CD4-positive, alpha-beta memory T cell (primary cell): ENCODE results near the gene NDFIP2. TPM values are rescaled to one million over a fixed set of nuclear protein-coding genes. Genes with fewer than 3 reads are reported as not detected.
A peak's percentile ranks its signal among the peaks of the same experiment; 100 is the strongest.

Source experiments
- CTCF ChIA-PET: fragments of 350-600 bp; sonication (Branson Sonifier 250); formaldehyde crosslinking; loops from one replicate; lab custom pipeline; 2021; ENCODE audit warnings: inconsistent platforms; ENCODE audit not compliant: partially characterized antibody; lab: Charles Lee
- POLR2A ChIA-PET: fragments of 350-600 bp; sonication (Branson Sonifier 250); formaldehyde crosslinking; loops from one replicate; lab custom pipeline; 2021; ENCODE audit not compliant: partially characterized antibody; lab: Charles Lee
- DNase-seq, 5 donors: peaks; one replicate each; pipeline versions ENCODE4 v3.0.0 to v3.0.0-alpha.2; 2020 to 2022; ENCODE audit warnings: mixed read lengths in 1 of 5
- H3K27ac ChIP-seq: one replicate; pipeline ENCODE4 v1.7.0; 2013; ENCODE audit warnings: low read depth, low read length
- H3K27me3 ChIP-seq: 2 replicates; pipeline ENCODE4 v1.7.0; 2013; ENCODE audit warnings: mild to moderate bottlenecking, low read length, moderate library complexity; ENCODE audit not compliant: insufficient read depth
- H3K36me3 ChIP-seq: 2 replicates; pipeline ENCODE4 v1.7.0; 2013; ENCODE audit warnings: mild to moderate bottlenecking, low read length, moderate library complexity; ENCODE audit not compliant: insufficient read depth
- H3K4me1 ChIP-seq: 2 replicates; pipeline ENCODE4 v1.7.0; 2013; ENCODE audit warnings: mild to moderate bottlenecking, low read length, moderate library complexity; ENCODE audit not compliant: insufficient read depth
- H3K4me3 ChIP-seq, 2 donors: one replicate each; pipeline ENCODE4 v1.7.0; 2013; ENCODE audit warnings: low read length in 2 of 2, mild to moderate bottlenecking in 1 of 2
- H3K9me3 ChIP-seq, 2 donors: one replicate each; pipeline ENCODE4 v1.7.0; 2013; ENCODE audit warnings: low read length in 2 of 2, control low read depth in 1 of 2; ENCODE audit not compliant: control insufficient read depth in 1 of 2
- H3K27ac Mint-ChIP-seq, 7 donors: one replicate each; pipeline ENCODE4 v1.8.0; 2020 to 2021; ENCODE audit warnings: mixed read lengths in 7 of 7, mild to moderate bottlenecking in 6 of 7, inconsistent platforms in 3 of 7, moderate library complexity in 3 of 7
- H3K27me3 Mint-ChIP-seq, 2 donors: one replicate each; pipeline ENCODE4 v1.8.0; 2020 to 2021; ENCODE audit warnings: mixed read lengths in 2 of 2
- H3K36me3 Mint-ChIP-seq, 2 donors: one replicate each; pipeline ENCODE4 v1.8.0; 2020 to 2021; ENCODE audit warnings: mixed read lengths in 2 of 2, inconsistent platforms in 1 of 2, mild to moderate bottlenecking in 1 of 2
- H3K4me1 Mint-ChIP-seq, 4 donors: one replicate each; pipeline ENCODE4 v1.8.0; 2020 to 2021; ENCODE audit warnings: mixed read lengths in 4 of 4, mild to moderate bottlenecking in 1 of 4
- H3K4me3 Mint-ChIP-seq, 8 donors: one replicate each; pipeline ENCODE4 v1.8.0; 2020 to 2021; ENCODE audit warnings: mixed read lengths in 8 of 8, mild to moderate bottlenecking in 7 of 8, moderate library complexity in 6 of 8, inconsistent platforms in 3 of 8
- H3K9me3 Mint-ChIP-seq, 8 donors: one replicate each; pipeline ENCODE4 v1.8.0; 2020 to 2021; ENCODE audit warnings: mixed read lengths in 8 of 8, mild to moderate bottlenecking in 5 of 8, inconsistent platforms in 3 of 8, moderate library complexity in 1 of 8
- intact Hi-C: fragments of 100-400 bp; cut with micrococcal nuclease; formaldehyde crosslinking; loops from one replicate; pipeline ENCODE4 v1.15.1; 2023
- polyA plus RNA-seq, 2 donors: library from polyadenylated mRNA; unstranded; fragments of 300-500 nt; fragmentation: Illumina TruSeq; gene quantifications; one replicate each; pipeline ENCODE4 v1.2.3, GENCODE V29; 2021
- total RNA-seq, 2 experiments: library from RNA; stranded (reverse); gene quantifications; one replicate each; pipeline ENCODE4 v1.2.3, GENCODE V29; 2021

NDFIP2 gene
- total and polyA plus RNA-seq, 4 experiments from 2014 or later, result 2.7 to 5.2 (median 4.1) TPM

DNA sequence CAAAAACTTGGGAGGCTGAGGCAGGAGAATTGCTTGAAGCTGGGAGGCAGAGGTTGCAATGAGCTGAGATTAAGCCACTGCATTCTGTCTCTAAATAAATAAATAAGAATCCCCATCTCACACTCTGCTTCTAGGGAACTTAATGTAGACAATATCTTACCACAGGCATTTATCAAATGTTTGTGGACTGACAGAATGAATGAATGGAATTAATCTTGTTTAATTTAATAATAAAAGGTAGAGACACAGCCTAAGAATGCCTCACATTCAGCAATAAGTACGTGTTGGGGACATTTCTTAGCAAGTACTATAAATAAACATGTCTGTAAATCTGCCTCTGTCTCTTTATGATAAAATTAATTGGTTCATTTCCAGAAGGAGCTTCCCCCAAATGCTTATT lies 38.7 kb upstream of the NDFIP2 start:
- H3K9me3 ChIP-seq, result no peaks in the 10 kb centered on the region
- Mint-ChIP-seq H3K36me3 (no peaks in the 10 kb centered on the region), H3K4me3 (no peak overlapping the region), H3K4me1 (peaks cover 6 to 15% (median 8%) of the 10 kb centered on the region in 4 donors), H3K27me3 (no peaks in the 10 kb centered on the region), H3K9me3 (no peaks in the 10 kb centered on the region), H3K27ac (no peak overlapping the region)
- H3K27ac ChIP-seq, result no peak overlapping the region
- H3K4me3 ChIP-seq, result no peak overlapping the region
- DNase-seq, result no peak
- H3K27me3 ChIP-seq, result no peaks in the 10 kb centered on the region
- ChIA-PET POLR2A (no interaction called here), CTCF (no interaction called here)
- no peaks in the 10 kb centered on the region for H3K36me3 ChIP-seq
- intact Hi-C loops, result no loop called here
- H3K4me1 ChIP-seq, result no peaks in the 10 kb centered on the region

DNA sequence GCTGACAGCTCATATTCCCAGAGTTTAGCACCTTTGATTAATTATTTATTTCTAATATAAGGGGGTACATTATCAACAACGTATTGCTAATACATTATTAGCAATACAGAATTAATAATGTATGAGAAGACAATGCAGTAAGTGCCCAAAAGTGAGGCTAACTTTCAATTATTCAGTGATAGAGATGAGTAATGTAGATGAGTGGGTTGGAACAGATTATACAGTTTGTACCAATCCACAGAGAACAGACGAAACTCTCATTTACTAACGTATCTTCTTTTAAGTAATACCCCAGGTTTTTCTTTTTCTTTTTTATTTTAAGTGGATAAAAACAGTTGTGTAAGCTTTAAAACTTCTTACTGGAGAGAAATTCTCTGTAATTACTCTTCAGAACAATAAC lies 38.2 kb upstream of the NDFIP2 start:
- Histone ChIP-seq H3K4me1 (no peaks in the 10 kb centered on the region), H3K36me3 (no peaks in the 10 kb centered on the region), H3K4me3 (no peak overlapping the region), H3K9me3 (no peaks in the 10 kb centered on the region), H3K27me3 (no peaks in the 10 kb centered on the region), H3K27ac (no peak overlapping the region)
- no peaks in the 10 kb centered on the region for H3K9me3 Mint-ChIP-seq
- ChIA-PET CTCF (no interaction called here), POLR2A (no interaction called here)
- H3K27me3 Mint-ChIP-seq, result no peaks in the 10 kb centered on the region
- intact Hi-C loops, result no loop called here
- H3K4me3 Mint-ChIP-seq, result no peak overlapping the region
- no peak for DNase-seq
- no peaks in the 10 kb centered on the region for H3K36me3 Mint-ChIP-seq
- H3K4me1 Mint-ChIP-seq, result peaks cover 6 to 20% (median 8%) of the 10 kb centered on the region in 4 donors
- H3K27ac Mint-ChIP-seq, result no peak overlapping the region

DNA sequence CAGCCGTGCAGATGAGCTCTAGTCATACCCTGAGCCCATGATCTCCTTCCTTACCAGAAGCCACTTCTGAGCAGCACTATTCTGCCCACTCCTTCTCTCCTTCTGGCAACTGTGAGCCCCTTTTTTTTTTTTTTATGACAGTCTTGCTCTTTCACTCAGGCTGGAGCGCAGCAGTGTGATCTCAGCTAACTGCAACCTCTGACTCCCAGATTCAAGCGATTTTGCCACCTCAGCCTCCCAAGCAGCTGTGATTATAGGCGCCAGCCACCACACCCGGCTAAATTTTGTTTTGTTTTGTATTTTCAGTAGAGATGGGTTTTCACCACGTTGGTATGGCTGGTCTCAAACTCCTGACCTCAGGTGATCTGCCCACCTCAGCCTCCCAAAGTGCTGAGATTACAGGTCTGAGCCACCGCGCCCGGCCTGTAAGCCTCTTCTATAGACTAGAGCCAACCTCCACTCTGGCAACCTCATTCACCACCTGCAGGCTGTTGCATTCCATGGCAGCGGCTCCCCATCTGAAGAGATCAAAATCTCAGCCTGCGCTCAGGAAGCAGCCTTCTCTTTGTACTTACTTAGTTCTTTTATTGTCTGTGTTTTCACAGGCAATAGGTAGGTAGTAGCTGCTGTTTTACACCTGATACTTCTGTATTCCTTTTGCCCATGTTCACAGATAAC lies 34.8 kb upstream of the NDFIP2 start:
- Mint-ChIP-seq H3K27ac (peak overlapping the region; percentile 16 to 54 (median 30)), H3K4me1 (peaks cover 21 to 50% (median 28%) of the 10 kb centered on the region in 4 donors), H3K27me3 (no peaks in the 10 kb centered on the region), H3K9me3 (no peaks in the 10 kb centered on the region), H3K36me3 (no peaks in the 10 kb centered on the region), H3K4me3 (no peak overlapping the region)
- H3K27me3 ChIP-seq, result no peaks in the 10 kb centered on the region
- H3K27ac ChIP-seq, result no peak overlapping the region
- no peaks in the 10 kb centered on the region for H3K9me3 ChIP-seq
- peak in 1 of 5 donors; percentile 17 for DNase-seq
- H3K36me3 ChIP-seq, result no peaks in the 10 kb centered on the region
- CTCF ChIA-PET, result interaction anchor here (0.6 kb wide), 1 partner anchor 22 kb away, joined by 3 read pairs; no protein-coding TSS in a partner anchor
- no peak overlapping the region for H3K4me3 ChIP-seq
- POLR2A ChIA-PET, result no interaction called here
- intact Hi-C loops, result no loop called here
- peaks cover 27% of the 10 kb centered on the region for H3K4me1 ChIP-seq

DNA sequence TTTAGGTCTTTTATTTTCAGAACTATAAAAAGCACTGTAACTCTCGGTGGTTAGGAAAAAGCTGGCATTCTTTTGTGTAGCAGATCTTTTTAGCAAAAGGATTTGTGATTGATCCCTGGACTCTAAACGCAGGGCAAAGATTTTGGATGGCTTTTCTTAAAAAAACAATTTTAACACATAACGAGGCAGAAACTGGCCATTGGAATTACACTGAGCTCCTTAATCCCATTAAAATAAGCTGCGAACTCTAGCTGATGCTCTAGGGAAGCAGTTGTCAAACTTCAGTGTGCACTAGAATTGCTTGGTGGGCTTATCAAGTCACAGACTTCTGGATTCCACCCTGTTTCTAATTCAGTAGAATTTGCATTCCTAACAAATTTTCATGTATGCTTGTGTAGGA lies 33.8 kb upstream of the NDFIP2 start:
- H3K27me3 Mint-ChIP-seq, result no peaks in the 10 kb centered on the region
- Histone ChIP-seq H3K27ac (no peak overlapping the region), H3K4me1 (peaks cover 38% of the 10 kb centered on the region), H3K27me3 (no peaks in the 10 kb centered on the region), H3K36me3 (no peaks in the 10 kb centered on the region), H3K4me3 (no peak overlapping the region), H3K9me3 (no peaks in the 10 kb centered on the region)
- intact Hi-C loops, result no loop called here
- CTCF ChIA-PET, result no interaction called here
- H3K27ac Mint-ChIP-seq, result no peak overlapping the region
- no peaks in the 10 kb centered on the region for H3K9me3 Mint-ChIP-seq
- POLR2A ChIA-PET, result no interaction called here
- peaks cover 31 to 60% (median 37%) of the 10 kb centered on the region in 4 donors for H3K4me1 Mint-ChIP-seq
- H3K36me3 Mint-ChIP-seq, result no peaks in the 10 kb centered on the region
- no peak overlapping the region for H3K4me3 Mint-ChIP-seq
- no peak for DNase-seq

DNA sequence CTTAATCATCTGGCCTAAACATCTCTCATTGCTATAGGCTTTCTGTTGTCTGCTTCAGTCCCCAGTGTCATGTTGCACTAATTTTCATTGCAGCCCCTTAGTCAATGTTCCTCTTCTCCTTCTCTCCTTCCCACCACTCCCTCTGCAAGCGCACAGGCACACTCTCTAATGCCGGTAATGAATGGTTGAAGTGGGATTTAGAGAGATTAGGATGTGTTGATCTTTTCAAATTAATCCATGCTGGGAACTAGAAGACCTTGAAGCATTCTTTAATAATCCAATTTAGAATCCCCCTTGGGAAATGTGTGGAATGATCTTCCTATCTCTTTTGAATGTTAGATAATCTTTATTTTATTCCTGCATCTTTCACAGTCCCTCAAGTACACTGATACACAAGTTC lies 33.2 kb upstream of the NDFIP2 start:
- Mint-ChIP-seq H3K36me3 (no peaks in the 10 kb centered on the region), H3K4me3 (no peak overlapping the region), H3K27me3 (no peaks in the 10 kb centered on the region), H3K9me3 (no peaks in the 10 kb centered on the region), H3K4me1 (peaks cover 35 to 66% (median 43%) of the 10 kb centered on the region in 4 donors), H3K27ac (peak overlapping the region in 1 of 7 donors; percentile 46)
- POLR2A ChIA-PET, result no interaction called here
- DNase-seq, result no peak
- no peaks in the 10 kb centered on the region for H3K36me3 ChIP-seq
- H3K4me1 ChIP-seq, result peaks cover 44% of the 10 kb centered on the region
- no peaks in the 10 kb centered on the region for H3K27me3 ChIP-seq
- intact Hi-C loops, result no loop called here
- H3K4me3 ChIP-seq, result no peak overlapping the region
- H3K9me3 ChIP-seq, result no peaks in the 10 kb centered on the region
- no peak overlapping the region for H3K27ac ChIP-seq
- CTCF ChIA-PET, result no interaction called here

DNA sequence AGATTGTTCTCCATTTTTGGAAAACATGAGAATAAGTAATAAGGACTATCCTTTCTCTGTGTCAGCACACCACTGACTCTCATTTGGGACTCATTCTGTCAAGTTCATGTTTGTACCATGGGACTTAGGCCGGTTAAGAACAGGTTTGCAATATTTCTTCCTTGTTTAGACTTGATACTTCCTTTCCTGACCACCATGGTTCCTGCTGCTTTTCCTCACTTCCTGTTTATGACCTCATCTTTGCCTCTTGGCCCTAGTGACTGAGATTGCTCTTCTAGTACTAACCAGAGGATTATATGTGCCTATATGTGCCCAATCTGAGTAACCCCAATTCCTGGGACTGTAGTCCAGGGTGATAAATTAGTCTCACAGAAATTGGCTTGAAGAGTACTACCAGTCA lies 32.5 kb upstream of the NDFIP2 start:
- H3K4me1 ChIP-seq, result peaks cover 45% of the 10 kb centered on the region
- Mint-ChIP-seq H3K36me3 (no peaks in the 10 kb centered on the region), H3K9me3 (no peaks in the 10 kb centered on the region), H3K4me1 (peaks cover 35 to 73% (median 43%) of the 10 kb centered on the region in 4 donors), H3K27ac (peak overlapping the region in 3 of 7 donors; percentile 0 to 7 (median 2)), H3K4me3 (peak overlapping the region in 4 of 8 donors; percentile 3 to 42 (median 22)), H3K27me3 (no peaks in the 10 kb centered on the region)
- ChIA-PET POLR2A (no interaction called here), CTCF (no interaction called here)
- H3K4me3 ChIP-seq, result no peak overlapping the region
- H3K9me3 ChIP-seq, result no peaks in the 10 kb centered on the region
- H3K36me3 ChIP-seq, result no peaks in the 10 kb centered on the region
- peak in 1 of 5 donors; percentile 11 for DNase-seq
- H3K27me3 ChIP-seq, result no peaks in the 10 kb centered on the region
- no peak overlapping the region for H3K27ac ChIP-seq
- intact Hi-C loops, result no loop called here

DNA sequence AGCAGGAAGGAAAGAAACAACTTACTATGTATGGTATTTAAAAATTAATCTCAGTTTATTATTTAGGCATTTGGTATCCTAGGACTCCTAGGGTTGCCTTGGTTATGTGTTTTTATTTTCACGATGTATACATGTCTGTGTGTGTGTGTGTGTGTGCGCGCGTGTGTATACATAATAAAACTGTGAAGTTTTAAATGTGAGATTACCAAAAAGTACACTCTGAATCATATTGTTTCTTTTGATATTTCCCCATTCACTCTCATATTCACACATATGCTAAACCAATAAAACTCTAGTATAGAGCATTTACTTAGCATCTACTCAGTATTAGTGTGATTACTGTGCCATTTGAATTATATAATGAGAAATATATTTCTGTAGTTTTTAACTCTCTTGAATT lies 30.8 kb upstream of the NDFIP2 start:
- no peaks in the 10 kb centered on the region for H3K9me3 Mint-ChIP-seq
- H3K36me3 Mint-ChIP-seq, result no peaks in the 10 kb centered on the region
- no peaks in the 10 kb centered on the region for H3K36me3 ChIP-seq
- H3K27ac ChIP-seq, result no peak overlapping the region
- no peaks in the 10 kb centered on the region for H3K9me3 ChIP-seq
- peaks cover 35 to 75% (median 44%) of the 10 kb centered on the region in 4 donors for H3K4me1 Mint-ChIP-seq
- H3K27me3 ChIP-seq, result no peaks in the 10 kb centered on the region
- H3K4me3 ChIP-seq, result no peak overlapping the region
- peaks cover 45% of the 10 kb centered on the region for H3K4me1 ChIP-seq
- no peak for DNase-seq
- intact Hi-C loops, result loop anchor here (5.0 kb wide), 1 partner anchor 43 kb away; the partner anchor contains the start of gene RBM26
- H3K4me3 Mint-ChIP-seq, result peak overlapping the region in 1 of 8 donors; percentile 21
- POLR2A ChIA-PET, result no interaction called here
- H3K27me3 Mint-ChIP-seq, result no peaks in the 10 kb centered on the region
- no peak overlapping the region for H3K27ac Mint-ChIP-seq
- CTCF ChIA-PET, result no interaction called here
